Measurements from ENCODE around the gene HELZ2.

DNA sequence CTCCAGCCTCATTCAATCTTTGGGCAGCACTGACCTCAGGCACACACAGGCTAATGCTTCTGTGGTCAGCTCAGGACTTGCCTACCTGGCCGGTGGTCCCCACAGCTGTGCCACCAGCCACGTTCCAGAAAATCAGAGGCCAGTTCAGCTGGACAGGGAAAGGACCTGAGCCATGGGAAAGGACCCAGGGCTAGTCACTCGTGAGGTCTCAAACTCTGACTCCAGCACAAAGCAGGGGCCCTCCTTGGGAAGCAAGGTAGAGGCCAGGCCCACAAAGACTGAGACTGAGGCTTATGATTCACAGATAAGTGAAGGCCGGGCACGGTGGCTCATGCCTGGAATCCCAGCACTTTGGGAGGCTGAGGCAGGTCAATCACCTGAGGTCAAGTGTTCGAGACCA is 22.4 kb upstream of the HELZ2 start:
- TF ChIP-seq, protein P1, sequence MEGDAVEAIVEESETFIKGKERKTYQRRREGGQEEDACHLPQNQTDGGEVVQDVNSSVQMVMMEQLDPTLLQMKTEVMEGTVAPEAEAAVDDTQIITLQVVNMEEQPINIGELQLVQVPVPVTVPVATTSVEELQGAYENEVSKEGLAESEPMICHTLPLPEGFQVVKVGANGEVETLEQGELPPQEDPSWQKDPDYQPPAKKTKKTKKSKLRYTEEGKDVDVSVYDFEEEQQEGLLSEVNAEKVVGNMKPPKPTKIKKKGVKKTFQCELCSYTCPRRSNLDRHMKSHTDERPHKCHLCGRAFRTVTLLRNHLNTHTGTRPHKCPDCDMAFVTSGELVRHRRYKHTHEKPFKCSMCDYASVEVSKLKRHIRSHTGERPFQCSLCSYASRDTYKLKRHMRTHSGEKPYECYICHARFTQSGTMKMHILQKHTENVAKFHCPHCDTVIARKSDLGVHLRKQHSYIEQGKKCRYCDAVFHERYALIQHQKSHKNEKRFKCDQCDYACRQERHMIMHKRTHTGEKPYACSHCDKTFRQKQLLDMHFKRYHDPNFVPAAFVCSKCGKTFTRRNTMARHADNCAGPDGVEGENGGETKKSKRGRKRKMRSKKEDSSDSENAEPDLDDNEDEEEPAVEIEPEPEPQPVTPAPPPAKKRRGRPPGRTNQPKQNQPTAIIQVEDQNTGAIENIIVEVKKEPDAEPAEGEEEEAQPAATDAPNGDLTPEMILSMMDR (IDR thresholded peaks at IDR 0.05) = no peak
- TF ChIP-seq ZFX (IDR thresholded peaks at IDR 0.05; ENCODE audit: borderline replicate concordance) = no peak
